Upper lobe of right lung (tissue), 1 donor: Measurements from ENCODE around the gene TTYH3. TPM values are rescaled to one million over a fixed set of nuclear protein-coding genes. Genes with fewer than 3 reads are reported as not detected.
"Not testable (repeated sequence)": the region's sequence is repeated elsewhere in the genome, so short reads cannot be mapped to it uniquely, and the experiment has no call there.

ENCODE experiments used
- ATAC-seq: fragments of 200-7000 bp; cut with Tn5 transposase; one replicate; pipeline ENCODE4 v1.9.1; 2020; ENCODE audit warnings: mild to moderate bottlenecking, moderate library complexity
- DNase-seq: peaks from one replicate; pipeline ENCODE4 v3.0.0-alpha.2; 2020
- H3K27ac ChIP-seq: fragments of 200-600 bp; one replicate; pipeline ENCODE4 v1.8.0; 2022
- H3K27me3 ChIP-seq: fragments of 200-600 bp; one replicate; pipeline ENCODE4 v1.8.0; 2022; ENCODE audit warnings: mild to moderate bottlenecking
- H3K36me3 ChIP-seq: fragments of 200-600 bp; one replicate; pipeline ENCODE4 v1.8.0; 2022
- H3K4me1 ChIP-seq: fragments of 200-600 bp; one replicate; pipeline ENCODE4 v1.8.0; 2022
- H3K4me3 ChIP-seq: fragments of 200-600 bp; one replicate; pipeline ENCODE4 v1.8.0; 2022; ENCODE audit warnings: mild to moderate bottlenecking
- H3K9me3 ChIP-seq: fragments of 200-600 bp; one replicate; pipeline ENCODE4 v1.8.0; 2022
- intact Hi-C: fragments of 100-400 bp; cut with DNase I; formaldehyde crosslinking; loops from one replicate; pipeline ENCODE4 v1.11.0; 2022
- total RNA-seq: library from RNA; stranded (reverse); fragmentation: NEBNext Ultra II Directional; extraction: Animal tissue kit (Norgen Biotek cat#: 25700); gene quantifications from one replicate; pipeline ENCODE4 v1.2.1, GENCODE V29; 2021
- TF ChIP-seq, protein P1 (sequence below): fragments of 200-600 bp; IDR thresholded peaks from one replicate; pipeline ENCODE4 v1.8.0; 2022; ENCODE audit warnings: antibody characterized with exemption
- donor health status: DM: no; HTN: yes; CAD: no; lungs with severe emphysema.

Gene TTYH3
- total RNA-seq, 1 donor from 2014 or later, result 48.8 TPM

DNA sequence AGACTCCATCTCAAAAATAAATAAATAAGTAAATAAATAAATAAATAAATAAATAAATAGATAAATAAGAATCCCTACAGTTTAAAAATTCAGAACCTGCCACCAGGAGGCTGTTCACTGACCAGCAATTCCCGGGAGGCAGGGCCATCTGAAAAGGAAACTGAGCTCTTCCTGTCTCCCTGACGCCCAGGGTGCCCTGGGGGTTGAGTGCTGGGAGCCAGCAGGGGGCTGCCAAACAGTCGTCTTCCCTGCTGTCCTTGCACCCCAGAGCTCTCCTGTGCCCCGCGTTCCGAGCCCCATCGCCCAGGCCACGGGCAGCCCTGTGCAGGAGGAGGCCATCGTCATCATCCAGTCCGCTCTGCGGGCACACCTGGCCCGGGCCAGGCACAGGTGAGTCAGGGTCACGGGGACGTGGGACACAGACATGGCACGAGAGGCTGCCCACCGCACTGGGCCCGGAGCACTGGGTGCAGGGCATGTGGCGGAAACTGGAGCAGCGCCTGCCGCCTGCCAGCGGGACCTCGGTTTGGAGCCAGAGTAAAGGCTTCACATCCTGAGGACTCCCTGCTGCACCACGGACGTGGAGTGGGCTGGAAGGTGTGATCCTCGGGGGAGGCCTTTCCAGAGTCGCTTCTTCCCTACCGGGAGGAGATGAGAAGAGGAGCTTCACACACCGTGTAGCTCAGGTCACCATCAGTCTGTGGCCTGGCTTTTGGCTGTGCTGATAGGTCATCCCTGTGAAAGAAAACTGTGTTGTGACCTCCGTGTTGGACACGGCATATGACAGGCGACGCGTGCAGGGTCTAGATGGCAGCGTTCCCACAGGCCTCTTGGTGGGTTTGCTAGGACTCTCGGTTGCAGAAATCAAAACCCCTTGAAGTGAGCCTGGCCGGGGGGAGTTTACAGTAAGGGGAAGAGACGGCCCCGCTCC, 25.9 kb upstream of the TTYH3 start:
- TF ChIP-seq, protein P1, sequence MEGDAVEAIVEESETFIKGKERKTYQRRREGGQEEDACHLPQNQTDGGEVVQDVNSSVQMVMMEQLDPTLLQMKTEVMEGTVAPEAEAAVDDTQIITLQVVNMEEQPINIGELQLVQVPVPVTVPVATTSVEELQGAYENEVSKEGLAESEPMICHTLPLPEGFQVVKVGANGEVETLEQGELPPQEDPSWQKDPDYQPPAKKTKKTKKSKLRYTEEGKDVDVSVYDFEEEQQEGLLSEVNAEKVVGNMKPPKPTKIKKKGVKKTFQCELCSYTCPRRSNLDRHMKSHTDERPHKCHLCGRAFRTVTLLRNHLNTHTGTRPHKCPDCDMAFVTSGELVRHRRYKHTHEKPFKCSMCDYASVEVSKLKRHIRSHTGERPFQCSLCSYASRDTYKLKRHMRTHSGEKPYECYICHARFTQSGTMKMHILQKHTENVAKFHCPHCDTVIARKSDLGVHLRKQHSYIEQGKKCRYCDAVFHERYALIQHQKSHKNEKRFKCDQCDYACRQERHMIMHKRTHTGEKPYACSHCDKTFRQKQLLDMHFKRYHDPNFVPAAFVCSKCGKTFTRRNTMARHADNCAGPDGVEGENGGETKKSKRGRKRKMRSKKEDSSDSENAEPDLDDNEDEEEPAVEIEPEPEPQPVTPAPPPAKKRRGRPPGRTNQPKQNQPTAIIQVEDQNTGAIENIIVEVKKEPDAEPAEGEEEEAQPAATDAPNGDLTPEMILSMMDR, result peak; percentile 10
- Histone ChIP-seq H3K36me3 (peaks cover 10% of the 10 kb centered on the region), H3K4me1 (peaks cover 23% of the 10 kb centered on the region), H3K27ac (no peak overlapping the region), H3K9me3 (no peaks in the 10 kb centered on the region), H3K4me3 (no peak overlapping the region), H3K27me3 (no peaks in the 10 kb centered on the region)
- DNase-seq (no peak), ATAC-seq (no peak)
- intact Hi-C loops, result no loop called here

DNA sequence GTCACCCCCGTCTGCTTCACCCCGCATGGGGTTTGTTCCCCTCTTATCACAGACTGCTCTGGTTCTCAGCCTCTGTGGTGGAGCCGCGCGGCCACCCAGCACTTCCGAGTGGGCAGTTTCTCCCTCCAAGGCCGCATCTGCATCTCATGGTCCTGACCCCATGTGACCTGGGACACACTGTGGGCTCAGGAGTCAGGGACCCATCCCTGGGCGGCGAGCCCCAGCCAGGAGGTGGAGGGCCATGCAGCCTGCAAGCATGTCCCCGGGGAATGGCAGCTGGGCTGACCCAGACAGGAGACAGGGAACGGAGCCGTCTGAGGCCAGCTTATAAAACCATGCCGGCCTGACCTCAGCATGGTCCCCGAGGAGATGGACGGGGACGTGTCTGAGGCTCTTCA, 25.2 kb upstream of the TTYH3 start:
- Histone ChIP-seq H3K4me3 (no peak overlapping the region), H3K4me1 (peaks cover 23% of the 10 kb centered on the region), H3K27me3 (no peaks in the 10 kb centered on the region), H3K9me3 (no peaks in the 10 kb centered on the region), H3K27ac (peak overlapping the region; percentile 69), H3K36me3 (peaks cover 3% of the 10 kb centered on the region)
- ATAC-seq, result no peak
- no peak for DNase-seq
- intact Hi-C loops, result no loop called here
- TF ChIP-seq, protein P1, result no peak

DNA sequence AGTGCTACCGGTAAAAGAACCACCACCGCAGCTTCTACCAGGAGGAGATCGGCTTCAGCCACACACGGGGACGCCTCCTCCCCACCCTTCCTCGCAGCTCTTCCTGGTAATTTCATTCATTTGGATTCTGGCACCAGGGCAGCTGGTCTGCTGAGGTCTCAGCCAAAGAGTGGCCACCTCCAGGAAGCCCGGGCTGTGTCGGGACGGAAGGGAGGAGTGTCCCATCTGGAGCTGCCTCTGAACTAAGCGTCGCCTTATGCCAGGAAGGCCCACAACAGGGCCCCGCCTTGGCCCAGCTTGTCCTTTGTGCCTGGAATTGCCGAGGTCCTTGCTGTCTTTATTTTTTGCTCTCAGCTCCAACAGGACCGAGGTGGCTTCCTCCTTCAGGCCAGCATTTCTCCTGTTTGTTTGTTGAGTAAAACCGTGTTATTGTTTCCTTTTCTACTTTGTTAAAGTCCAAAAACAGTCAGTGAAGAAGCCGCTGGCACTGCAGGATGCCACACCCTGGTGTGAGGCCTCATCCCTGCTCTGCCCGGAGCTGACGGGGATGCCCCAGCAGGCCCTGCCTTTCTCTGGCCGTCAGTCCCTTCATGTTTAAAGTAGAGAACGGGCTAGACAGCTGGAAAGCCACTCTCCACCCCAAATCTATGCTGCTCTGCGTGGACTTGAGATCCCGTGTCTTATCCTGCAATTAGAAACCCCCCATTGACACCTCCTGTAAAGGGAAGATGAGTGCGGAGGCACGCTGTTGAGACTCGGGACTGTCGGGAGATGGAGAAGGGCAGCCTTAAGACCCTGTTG, 24.5 kb upstream of the TTYH3 start:
- Histone ChIP-seq H3K9me3 (no peaks in the 10 kb centered on the region), H3K4me3 (no peak overlapping the region), H3K27ac (peak overlapping the region; percentile 69), H3K36me3 (no peaks in the 10 kb centered on the region), H3K27me3 (no peaks in the 10 kb centered on the region), H3K4me1 (peaks cover 23% of the 10 kb centered on the region)
- DNase-seq, result no peak
- TF ChIP-seq, protein P1, result no peak
- intact Hi-C loops, result no loop called here
- ATAC-seq, result peak; percentile 63

DNA sequence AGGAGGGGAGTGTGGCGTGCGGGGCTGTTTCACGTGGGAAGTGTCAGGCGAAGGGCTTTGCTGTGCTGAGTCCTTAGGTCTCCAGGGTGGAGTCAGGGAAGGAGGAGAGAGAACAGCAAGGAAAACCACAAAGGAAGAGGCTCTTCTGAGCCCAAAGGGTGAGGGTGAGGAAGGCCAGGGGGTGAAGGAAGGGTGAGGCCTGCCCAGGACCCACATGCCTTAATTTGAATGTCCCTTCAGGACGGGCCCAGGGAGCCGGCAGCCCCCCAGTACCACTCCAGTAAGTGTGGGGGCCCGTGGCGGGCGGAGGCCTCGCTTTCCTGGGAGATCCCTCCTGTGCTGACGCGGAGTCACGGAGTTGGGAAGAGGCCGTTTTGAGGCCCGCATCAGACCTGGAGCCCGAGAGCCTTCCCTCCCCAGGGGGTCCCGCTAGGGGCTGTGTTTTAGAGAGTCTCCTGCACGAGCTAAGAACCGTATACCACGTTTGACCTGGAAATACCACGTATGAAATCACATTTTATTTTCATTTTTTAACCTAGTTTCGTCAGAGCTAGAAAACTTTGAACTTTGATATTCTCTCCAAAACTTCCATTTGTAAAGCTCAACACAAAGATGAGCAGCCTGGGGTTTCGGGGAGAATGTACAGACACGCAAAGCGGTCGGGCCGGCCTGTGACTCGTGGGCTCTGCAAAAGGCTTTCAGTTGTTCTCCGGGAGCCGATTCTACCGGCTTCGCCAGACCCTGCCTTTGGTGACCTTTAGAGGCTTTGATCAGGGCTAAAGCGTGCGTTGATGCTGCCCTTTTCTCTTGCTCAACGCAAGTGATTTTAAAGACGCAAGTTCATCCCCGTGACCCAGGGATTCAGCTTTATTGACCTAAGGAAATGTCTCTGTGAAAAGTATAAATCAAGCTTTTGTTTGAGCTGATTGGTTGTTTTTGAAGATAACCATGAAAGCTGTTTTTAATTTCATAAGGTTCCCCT, 23.6 kb upstream of the TTYH3 start:
- intact Hi-C loops, result no loop called here
- Histone ChIP-seq H3K4me3 (no peak overlapping the region), H3K27me3 (no peaks in the 10 kb centered on the region), H3K27ac (peak overlapping the region; percentile 69), H3K36me3 (no peaks in the 10 kb centered on the region), H3K9me3 (no peaks in the 10 kb centered on the region), H3K4me1 (peaks cover 24% of the 10 kb centered on the region)
- ATAC-seq (no peak), DNase-seq (no peak)
- TF ChIP-seq, protein P1, result no peak

DNA sequence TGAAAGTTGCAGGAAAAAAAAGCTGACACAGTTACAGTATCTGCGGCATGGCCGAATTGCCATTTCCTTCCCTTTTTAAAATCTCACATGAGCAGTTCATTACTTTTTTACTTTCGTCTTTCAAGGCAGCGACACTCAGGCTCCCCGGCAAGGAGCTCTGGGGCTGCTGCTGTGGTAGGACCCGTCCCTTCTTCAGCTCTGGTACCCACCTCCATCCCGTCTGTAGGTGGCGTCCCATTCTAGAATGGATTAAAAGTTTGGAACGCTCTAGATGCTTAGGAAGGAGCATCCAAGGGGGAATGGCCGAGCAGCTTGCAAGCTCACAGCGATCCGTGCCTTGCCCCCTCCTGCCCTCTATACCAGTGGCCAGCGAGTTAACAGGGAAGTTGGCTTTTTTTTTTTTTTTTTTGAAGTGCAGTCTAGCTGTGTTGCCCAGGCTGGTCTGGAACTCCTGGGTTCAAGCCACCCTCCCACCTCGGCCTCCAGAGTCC, 22.8 kb upstream of the TTYH3 start:
- Histone ChIP-seq H3K4me3 (no peak overlapping the region), H3K36me3 (no peaks in the 10 kb centered on the region), H3K9me3 (no peaks in the 10 kb centered on the region), H3K4me1 (peaks cover 32% of the 10 kb centered on the region), H3K27ac (peak overlapping the region; percentile 69), H3K27me3 (no peaks in the 10 kb centered on the region)
- ATAC-seq (peak; percentile 46), DNase-seq (no peak)
- TF ChIP-seq, protein P1, result peak; percentile 28
- intact Hi-C loops, result no loop called here

DNA sequence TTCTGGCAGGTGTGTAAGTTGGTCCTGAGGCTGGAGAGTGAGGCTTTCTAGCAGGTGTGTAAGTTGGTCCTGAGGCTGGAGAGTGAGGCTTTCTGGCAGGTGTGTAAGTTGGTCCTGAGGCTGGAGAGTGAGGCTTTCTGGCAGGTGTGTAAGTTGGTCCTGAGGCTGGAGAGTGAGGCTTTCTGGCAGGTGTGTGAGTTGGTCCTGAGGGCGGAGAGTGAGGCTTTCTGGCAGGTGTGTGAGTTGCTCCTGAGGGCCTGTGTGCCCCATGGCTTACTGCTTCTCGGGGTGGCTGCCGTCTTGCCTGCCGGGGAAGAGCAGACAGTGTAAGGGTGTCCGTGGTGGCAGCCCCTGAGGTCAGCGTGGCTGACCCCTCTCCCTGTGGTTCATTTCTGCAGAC, 22.1 kb upstream of the TTYH3 start:
- H3K27me3 ChIP-seq, DNase-seq, H3K36me3 ChIP-seq, intact Hi-C loops, H3K9me3 ChIP-seq, H3K4me3 ChIP-seq, ATAC-seq: not testable (repeated sequence)
- H3K4me1 ChIP-seq, result peaks cover 36% of the 10 kb centered on the region
- peak overlapping the region; percentile 69 for H3K27ac ChIP-seq
